HUES64 (cell line): ENCODE results near the gene USP25.
A peak's percentile ranks its signal among the peaks of the same experiment; 100 is the strongest.

Source experiments
- H3K27ac ChIP-seq: 2 replicates; pipeline ENCODE4 v1.7.0; 2013; ENCODE audit warnings: low read depth, low read length, inconsistent platforms
- H3K27me3 ChIP-seq: 2 replicates; pipeline ENCODE4 v1.6.1; 2013; ENCODE audit warnings: mild to moderate bottlenecking, low read length; ENCODE audit not compliant: insufficient read depth
- H3K36me3 ChIP-seq: 2 replicates; pipeline ENCODE4 v1.6.1; 2013; ENCODE audit warnings: mild to moderate bottlenecking, low read length; ENCODE audit not compliant: insufficient read depth
- H3K4me1 ChIP-seq: 2 replicates; pipeline ENCODE4 v1.6.1; 2013; ENCODE audit warnings: mild to moderate bottlenecking, low read length, moderate library complexity; ENCODE audit not compliant: insufficient read depth
- H3K4me3 ChIP-seq: 2 replicates; pipeline ENCODE4 v1.5.1; 2013; ENCODE audit warnings: mild to moderate bottlenecking, low read length, moderate library complexity
- H3K9ac ChIP-seq: 2 replicates; pipeline ENCODE4 v1.6.1; 2013; ENCODE audit warnings: mild to moderate bottlenecking, low read depth, low read length
- H3K9me3 ChIP-seq: 2 replicates; pipeline ENCODE4 v1.6.1; 2013; ENCODE audit warnings: low read depth, low read length; ENCODE audit not compliant: insufficient read depth
- WGBS: fragments of 150-250, 120-280 bp; methylation state at CpG from one replicate; pipeline ENCODE4 v1.1.7; 2013; ENCODE audit warnings: missing lambda C conversion rate; 5-methylcytosine and 5-hydroxymethylcytosine counted together

USP25 gene

DNA sequence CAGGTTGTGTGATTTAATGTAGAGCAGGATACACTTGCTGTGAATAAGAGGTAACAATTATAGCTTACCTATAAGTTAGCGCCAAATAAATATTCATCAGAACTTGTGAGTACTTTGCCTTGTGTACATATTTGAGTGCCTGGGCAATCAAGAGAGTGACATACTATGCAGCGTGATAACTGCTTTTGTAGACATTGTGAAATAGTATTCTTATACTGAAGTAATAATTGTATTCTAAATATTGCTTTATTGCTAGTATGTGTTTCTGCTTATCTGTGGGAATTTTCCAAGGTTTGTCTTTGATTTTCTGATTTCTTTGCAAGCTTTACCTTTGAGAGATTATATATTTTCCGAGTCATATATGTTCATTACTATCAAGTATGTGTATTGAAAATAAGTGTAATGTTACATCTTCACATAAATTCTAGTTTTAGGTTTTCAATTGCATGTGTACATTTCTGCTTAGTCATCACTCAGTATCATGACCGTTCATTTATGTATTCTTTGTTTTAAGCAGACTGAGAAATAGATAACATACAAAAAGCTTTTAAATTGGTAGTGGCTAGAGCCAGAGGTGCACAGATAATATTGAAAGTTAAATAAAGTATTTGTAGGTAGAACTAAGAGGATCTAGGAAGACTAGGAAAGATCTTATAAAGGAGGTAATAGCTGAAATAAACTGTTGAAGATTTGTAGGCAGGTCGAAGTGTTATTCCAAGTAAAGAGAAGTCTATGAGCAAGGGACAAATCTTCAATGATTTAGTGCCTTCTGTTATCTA is 19.5 kb downstream of the USP25 start:
- peaks cover 37% of the 10 kb centered on the region for H3K4me1 ChIP-seq
- no peak overlapping the region for H3K4me3 ChIP-seq
- H3K9me3 ChIP-seq = no peaks in the 10 kb centered on the region
- 83% methylated on average over 4 of the region's 5 CpGs for WGBS
- no peak overlapping the region for H3K9ac ChIP-seq
- H3K36me3 ChIP-seq = no peaks in the 10 kb centered on the region
- no peaks in the 10 kb centered on the region for H3K27me3 ChIP-seq
- no peak overlapping the region for H3K27ac ChIP-seq

DNA sequence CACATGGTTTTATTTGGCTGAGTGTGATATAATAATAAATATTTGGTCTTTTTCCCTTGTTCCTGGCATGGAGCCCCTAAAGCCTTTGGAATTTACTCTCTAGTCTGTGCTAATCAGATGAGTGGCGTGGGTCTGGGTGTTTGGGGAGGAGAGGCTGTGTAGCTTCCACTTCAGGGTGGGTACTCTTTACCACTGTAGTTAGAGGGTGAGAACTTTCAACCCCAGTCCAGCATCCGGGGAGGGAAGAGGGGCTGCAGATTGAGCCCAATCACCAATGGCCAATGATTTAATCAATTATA is 20.0 kb downstream of the USP25 start:
- Histone ChIP-seq H3K27ac (no peak overlapping the region), H3K9me3 (no peaks in the 10 kb centered on the region)

GRCh38 chr21:15751037-15751436 is 21.3 kb downstream of the USP25 start:
- H3K4me1 ChIP-seq = peaks cover 49% of the 10 kb centered on the region

More for the DNA sequence above, 20.0 kb downstream of the USP25 start:
- H3K9ac ChIP-seq = no peak overlapping the region
- H3K36me3 ChIP-seq = no peaks in the 10 kb centered on the region
- 79% methylated on average over 1 of the region's 2 CpGs for WGBS
- no peaks in the 10 kb centered on the region for H3K27me3 ChIP-seq
- H3K4me1 ChIP-seq = peaks cover 41% of the 10 kb centered on the region
- H3K4me3 ChIP-seq = no peak overlapping the region

DNA sequence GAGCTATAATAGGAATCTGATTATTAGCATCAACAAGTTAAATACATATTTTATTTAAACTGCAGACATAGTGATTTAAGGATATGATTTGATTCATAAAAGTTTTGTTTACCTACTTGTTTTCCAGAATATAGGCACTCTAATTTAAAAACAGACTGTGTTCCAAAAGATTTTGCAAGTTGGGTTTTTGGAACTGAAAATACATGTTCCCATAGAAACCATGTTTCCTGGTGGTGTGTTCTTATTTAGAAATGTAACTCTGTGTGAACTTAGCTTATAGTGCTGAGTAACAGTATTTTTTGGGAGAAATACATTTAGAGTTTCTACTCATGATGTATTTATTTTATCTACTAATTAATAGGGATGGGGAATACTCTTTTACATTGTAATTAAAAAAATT is 21.8 kb downstream of the USP25 start:
- Histone ChIP-seq H3K27me3 (no peaks in the 10 kb centered on the region), H3K36me3 (no peaks in the 10 kb centered on the region), H3K9me3 (no peaks in the 10 kb centered on the region), H3K4me3 (no peak overlapping the region), H3K4me1 (peaks cover 54% of the 10 kb centered on the region), H3K27ac (no peak overlapping the region), H3K9ac (no peak overlapping the region)

More at GRCh38 chr21:15751037-15751436, 21.3 kb downstream of the USP25 start:
- WGBS = 100% methylated on average over 1 of the region's 1 CpG
- Histone ChIP-seq H3K4me3 (no peak overlapping the region), H3K36me3 (no peaks in the 10 kb centered on the region), H3K9ac (no peak overlapping the region), H3K27me3 (no peaks in the 10 kb centered on the region), H3K27ac (no peak overlapping the region), H3K9me3 (no peaks in the 10 kb centered on the region)

- WGBS = 12% methylated on average over 3 of the region's 3 CpGs
- H3K4me3 ChIP-seq = 0 out of 2 replicates have a peak overlapping the region, but pooled peaks have one; percentile 2
- H3K27ac ChIP-seq = peak overlapping the region; percentile 87; the same call in 1 of the 2 replicates
- H3K4me1 ChIP-seq = peaks cover 58% of the 10 kb centered on the region
- no peaks in the 10 kb centered on the region for H3K27me3 ChIP-seq
- no peak overlapping the region for H3K9ac ChIP-seq
- H3K36me3 ChIP-seq = peaks cover 7% of the 10 kb centered on the region
- H3K9me3 ChIP-seq = peaks cover 7% of the 10 kb centered on the region
Observed at GRCh38 chr21:15752763-15753407, 23.1 kb downstream of the USP25 start.

DNA sequence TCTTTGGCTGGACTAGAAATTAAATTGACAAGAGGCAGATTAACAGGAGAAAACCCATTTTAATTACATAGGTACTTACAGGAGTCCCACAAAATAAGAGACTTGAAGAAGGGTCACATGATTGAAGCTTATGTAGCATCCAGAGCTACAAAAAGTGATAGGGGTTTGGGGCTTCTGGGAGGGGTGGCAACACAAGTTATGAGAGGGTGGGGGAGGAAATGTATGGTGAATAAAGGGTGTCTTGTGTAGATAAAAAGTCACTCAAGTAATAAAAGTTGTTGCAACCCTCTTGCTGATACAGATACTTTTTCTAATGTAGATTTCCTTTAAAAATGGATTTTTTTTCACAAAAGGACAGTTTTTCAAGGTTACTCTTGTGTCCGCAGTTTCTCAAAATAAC is 24.0 kb downstream of the USP25 start:
- Histone ChIP-seq H3K9ac (no peak overlapping the region), H3K27me3 (no peaks in the 10 kb centered on the region), H3K4me1 (peaks cover 57% of the 10 kb centered on the region), H3K27ac (peak overlapping the region; percentile 87; the same call in 1 of the 2 replicates), H3K9me3 (peaks cover 7% of the 10 kb centered on the region), H3K36me3 (peaks cover 9% of the 10 kb centered on the region), H3K4me3 (0 out of 2 replicates have a peak overlapping the region, but pooled peaks have one; percentile 2)
- WGBS = 100% methylated on average over 1 of the region's 1 CpG

DNA sequence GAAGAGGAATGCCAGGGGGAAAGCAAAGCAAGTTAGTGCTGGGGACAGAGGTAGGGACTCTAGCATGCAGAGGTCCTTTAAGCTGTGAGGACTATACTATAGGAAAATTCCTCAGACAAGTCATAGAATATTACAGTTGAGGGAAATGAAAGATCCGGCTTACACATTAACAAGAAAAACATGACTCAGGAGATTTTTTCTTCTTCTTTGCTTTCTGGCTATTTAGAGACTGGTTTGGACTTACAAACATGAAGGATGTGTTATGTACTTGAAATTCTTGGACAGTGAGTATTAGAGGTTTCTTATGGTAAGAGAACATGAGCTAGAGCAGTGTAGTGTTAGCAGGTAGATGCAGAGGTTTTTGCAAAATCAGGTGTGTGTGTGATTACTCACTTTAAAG is 24.9 kb downstream of the USP25 start:
- Histone ChIP-seq H3K27ac (peak overlapping the region; percentile 87; the same call in 1 of the 2 replicates), H3K27me3 (no peaks in the 10 kb centered on the region), H3K4me3 (no peak overlapping the region), H3K36me3 (peaks cover 9% of the 10 kb centered on the region), H3K4me1 (peaks cover 57% of the 10 kb centered on the region), H3K9me3 (peaks cover 7% of the 10 kb centered on the region), H3K9ac (no peak overlapping the region)
- 100% methylated on average over 1 of the region's 1 CpG for WGBS

DNA sequence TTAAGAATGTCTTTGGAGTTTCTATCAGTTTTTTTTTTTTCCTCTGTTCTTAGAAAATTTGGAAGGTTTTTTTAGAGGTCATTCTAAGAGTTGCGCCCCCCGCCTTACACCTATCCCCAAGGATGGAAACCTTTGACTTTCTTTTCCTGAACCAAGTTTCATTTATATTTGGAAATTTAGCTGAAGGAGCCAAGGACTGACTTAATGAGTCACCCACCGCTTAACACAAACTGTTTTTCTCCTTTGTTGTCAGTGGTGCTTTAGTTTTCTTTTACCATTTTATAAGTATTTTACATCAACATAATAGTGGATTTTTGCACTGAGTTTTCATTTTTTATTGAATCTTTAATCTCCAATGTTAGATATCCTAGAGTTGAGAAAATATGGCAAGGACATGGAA is 25.3 kb downstream of the USP25 start:
- H3K4me3 ChIP-seq = no peak overlapping the region
- H3K9ac ChIP-seq = no peak overlapping the region

DNA sequence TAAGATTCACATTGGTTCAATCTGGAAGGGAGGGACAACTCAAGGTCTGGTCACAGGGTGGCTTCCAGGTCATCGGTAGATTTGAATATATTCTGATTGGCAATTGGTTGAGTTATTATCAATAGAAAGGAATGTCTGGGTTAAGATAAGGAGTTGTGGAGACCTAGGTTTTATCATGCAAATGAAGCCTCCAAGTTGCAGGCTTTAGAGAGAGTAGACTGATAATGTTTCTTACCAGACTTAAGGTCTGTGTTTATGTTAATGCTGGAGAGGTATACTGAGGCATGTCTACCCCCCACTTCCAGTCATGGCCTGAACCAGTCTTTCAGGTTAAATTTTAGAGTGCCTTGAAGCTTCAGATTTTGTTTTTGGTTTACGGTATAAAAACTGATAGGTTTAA is 29.7 kb downstream of the USP25 start:
- no peaks in the 10 kb centered on the region for H3K27me3 ChIP-seq
- no peak overlapping the region for H3K4me3 ChIP-seq
- H3K4me1 ChIP-seq = peaks cover 67% of the 10 kb centered on the region
- peaks cover 7% of the 10 kb centered on the region for H3K9me3 ChIP-seq
- no peak overlapping the region for H3K27ac ChIP-seq
- H3K36me3 ChIP-seq = peaks cover 9% of the 10 kb centered on the region
- WGBS = 80% methylated on average over 2 of the region's 2 CpGs
- H3K9ac ChIP-seq = no peak overlapping the region

More for the DNA sequence above, 25.3 kb downstream of the USP25 start:
- no CpG with 5 or more reads among the region's 3 CpGs for WGBS
- Histone ChIP-seq H3K36me3 (peaks cover 9% of the 10 kb centered on the region), H3K27ac (no peak overlapping the region), H3K27me3 (no peaks in the 10 kb centered on the region), H3K9me3 (peaks cover 7% of the 10 kb centered on the region), H3K4me1 (peaks cover 59% of the 10 kb centered on the region)

- no peak overlapping the region for H3K4me3 ChIP-seq
- no peak overlapping the region for H3K27ac ChIP-seq
Observed at GRCh38 chr21:15761507-15762100, 31.8 kb downstream of the USP25 start.

GRCh38 chr21:15763359-15763758 is 33.6 kb downstream of the USP25 start:
- Histone ChIP-seq H3K36me3 (peaks cover 12% of the 10 kb centered on the region), H3K27ac (no peak overlapping the region), H3K4me3 (no peak overlapping the region), H3K4me1 (peaks cover 48% of the 10 kb centered on the region), H3K9ac (no peak overlapping the region), H3K27me3 (no peaks in the 10 kb centered on the region), H3K9me3 (no peaks in the 10 kb centered on the region)
- WGBS = 100% methylated on average over 1 of the region's 1 CpG

More at GRCh38 chr21:15761507-15762100, 31.8 kb downstream of the USP25 start:
- H3K27me3 ChIP-seq = no peaks in the 10 kb centered on the region
- peaks cover 7% of the 10 kb centered on the region for H3K9me3 ChIP-seq
- peaks cover 18% of the 10 kb centered on the region for H3K36me3 ChIP-seq
- H3K4me1 ChIP-seq = peaks cover 46% of the 10 kb centered on the region
- no peak overlapping the region for H3K9ac ChIP-seq
- 88% methylated on average over 5 of the region's 7 CpGs for WGBS
